Vagina (tissue), 2 donors: Measurements from ENCODE around the gene HUS1.

Experiments used
- CTCF ChIP-seq, 3 experiments: fragments of 450-650 bp in 2 of 3; fragments of 200-600 bp in 1 of 3; sonication (generic) in 1 of 3; IDR thresholded peaks; one replicate each; pipeline ENCODE4 v1.5.1; 2017 to 2019; ENCODE audit warnings: antibody characterized with exemption in 3 of 3, mild to moderate bottlenecking in 2 of 3, moderate library complexity in 2 of 3
- POLR2A ChIP-seq, 2 donors: fragments of 450-650 bp; IDR thresholded peaks; one replicate each; pipeline ENCODE4 v1.6.1; 2017; ENCODE audit warnings: antibody characterized with exemption in 2 of 2, mild to moderate bottlenecking in 2 of 2, moderate library complexity in 2 of 2

GRCh38 chr7:47978790-47979144 lies 648 bp downstream of the HUS1 start:
- no peak for TF ChIP-seq CTCF (IDR thresholded peaks at IDR 0.05)
- no peak for TF ChIP-seq POLR2A (IDR thresholded peaks at IDR 0.05)
